Subcutaneous adipose tissue (tissue), 4 donors: ENCODE data around the gene KRTAP10-4. TPM values are rescaled to one million over a fixed set of nuclear protein-coding genes. Genes with fewer than 3 reads are reported as not detected.

ENCODE experiments used
- CTCF ChIP-seq: fragments of 450-650 bp; IDR thresholded peaks from one replicate; pipeline ENCODE4 v1.5.1; 2016; ENCODE audit warnings: low read depth, mild to moderate bottlenecking, control low read depth, antibody characterized with exemption, moderate library complexity
- total RNA-seq, 4 donors: library from RNA; depleted of rRNA; stranded (reverse); fragments of >200 nt; gene quantifications; one replicate each; pipeline ENCODE4 v1.1.0, GENCODE V29; 2016

KRTAP10-4 gene
- total RNA-seq, 4 donors from 2014 or later = not detected

GRCh38 chr21:44585892-44586291 lies 12.4 kb downstream of the KRTAP10-4 start:
- no peak for TF ChIP-seq CTCF

- TF ChIP-seq CTCF = no peak
Measured at GRCh38 chr21:44589094-44589493, 15.6 kb downstream of the KRTAP10-4 start.

GRCh38 chr21:44589586-44590305 lies 16.2 kb downstream of the KRTAP10-4 start:
- TF ChIP-seq CTCF = no peak

- TF ChIP-seq CTCF = no peak
Measured at GRCh38 chr21:44590311-44590721, 16.8 kb downstream of the KRTAP10-4 start.

GRCh38 chr21:44592446-44593311 lies 19.1 kb downstream of the KRTAP10-4 start, which contains the start of gene KRTAP10-6:
Gene KRTAP10-6 (minus strand): TSS chr21:44592505. CDS start chr21:44592484, 21 bp downstream.
- no peak for TF ChIP-seq CTCF

GRCh38 chr21:44593598-44594405 lies 20.3 kb downstream of the KRTAP10-4 start:
- TF ChIP-seq CTCF = no peak
